GM18873 (cell line): Measurements from ENCODE around the gene STK11.

Experiments
- ATAC-seq: cut with Tn5 transposase; IDR thresholded peaks from one replicate; pipeline ENCODE4 v1.9.1; 2021; ENCODE audit warnings: mild to moderate bottlenecking, moderate library complexity, moderate number of reproducible peaks; ENCODE audit not compliant: unreplicated experiment, low FRiP score

The STK11 gene

DNA sequence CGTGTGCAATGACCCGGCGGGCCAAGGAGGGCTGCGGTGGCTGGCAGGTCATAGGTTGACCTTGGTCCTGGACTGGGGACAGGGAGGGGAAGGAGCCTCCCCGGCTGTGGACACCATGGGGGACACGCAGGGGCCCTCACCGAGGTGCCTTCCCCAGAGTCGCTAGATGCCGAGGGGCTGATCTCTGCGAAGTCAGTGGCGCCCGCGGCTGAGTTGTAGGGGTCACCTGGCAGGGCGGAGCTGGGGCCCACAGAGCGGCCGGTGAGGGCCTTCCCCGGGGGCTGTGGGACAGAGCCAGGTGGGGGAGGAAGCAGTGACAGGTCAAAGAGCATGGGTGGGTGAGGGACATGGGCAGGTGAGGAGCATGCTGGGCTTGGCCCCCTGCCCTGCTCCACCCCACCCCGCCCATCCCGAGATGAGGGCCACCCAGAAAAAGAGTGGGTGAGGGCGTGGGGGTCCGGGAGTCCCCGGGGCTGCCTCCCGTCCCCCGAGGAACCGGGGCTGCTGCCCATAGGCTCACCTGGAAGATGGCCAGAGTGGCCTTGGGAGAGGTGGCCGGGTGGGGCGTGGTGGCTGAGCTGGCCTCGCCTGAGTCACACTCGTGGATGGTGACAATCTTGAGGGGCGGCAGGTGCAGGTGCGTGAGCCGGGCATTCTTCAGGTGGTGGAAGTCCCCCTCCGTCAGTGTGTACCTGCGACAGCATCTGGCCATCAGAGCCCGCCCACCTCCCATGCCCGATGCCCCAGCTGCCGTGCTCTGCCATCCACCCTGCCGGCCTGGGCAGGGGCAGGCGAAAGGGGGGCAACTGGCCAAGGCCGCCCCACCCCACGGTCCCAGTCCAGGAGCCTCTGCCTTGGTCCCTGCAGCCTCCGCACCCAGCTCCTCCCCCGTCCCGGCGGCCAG, 28.7 kb downstream of the STK11 start:
- ATAC-seq = no peak

DNA sequence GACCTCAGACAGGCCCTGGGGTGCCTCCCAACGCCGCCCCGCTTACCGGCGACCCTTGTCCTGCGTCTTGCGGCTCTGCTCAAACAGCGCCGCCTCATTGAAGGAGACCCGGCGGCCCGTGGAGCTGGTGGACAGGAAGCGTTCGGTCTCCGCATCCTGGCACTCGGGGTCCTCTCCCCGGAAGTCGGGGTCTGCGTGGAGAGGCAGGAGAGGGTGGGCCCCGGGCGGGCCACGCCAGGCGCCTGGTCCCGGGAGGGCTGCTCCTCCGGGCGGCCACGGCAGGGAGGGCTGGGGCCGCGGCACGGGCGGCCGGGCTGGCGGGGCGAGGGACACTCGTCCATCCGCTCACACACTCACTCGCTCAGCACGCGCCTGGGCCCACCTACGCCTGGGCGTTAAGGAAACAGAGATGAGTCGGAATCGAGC, 29.4 kb downstream of the STK11 start:
- no peak for ATAC-seq

DNA sequence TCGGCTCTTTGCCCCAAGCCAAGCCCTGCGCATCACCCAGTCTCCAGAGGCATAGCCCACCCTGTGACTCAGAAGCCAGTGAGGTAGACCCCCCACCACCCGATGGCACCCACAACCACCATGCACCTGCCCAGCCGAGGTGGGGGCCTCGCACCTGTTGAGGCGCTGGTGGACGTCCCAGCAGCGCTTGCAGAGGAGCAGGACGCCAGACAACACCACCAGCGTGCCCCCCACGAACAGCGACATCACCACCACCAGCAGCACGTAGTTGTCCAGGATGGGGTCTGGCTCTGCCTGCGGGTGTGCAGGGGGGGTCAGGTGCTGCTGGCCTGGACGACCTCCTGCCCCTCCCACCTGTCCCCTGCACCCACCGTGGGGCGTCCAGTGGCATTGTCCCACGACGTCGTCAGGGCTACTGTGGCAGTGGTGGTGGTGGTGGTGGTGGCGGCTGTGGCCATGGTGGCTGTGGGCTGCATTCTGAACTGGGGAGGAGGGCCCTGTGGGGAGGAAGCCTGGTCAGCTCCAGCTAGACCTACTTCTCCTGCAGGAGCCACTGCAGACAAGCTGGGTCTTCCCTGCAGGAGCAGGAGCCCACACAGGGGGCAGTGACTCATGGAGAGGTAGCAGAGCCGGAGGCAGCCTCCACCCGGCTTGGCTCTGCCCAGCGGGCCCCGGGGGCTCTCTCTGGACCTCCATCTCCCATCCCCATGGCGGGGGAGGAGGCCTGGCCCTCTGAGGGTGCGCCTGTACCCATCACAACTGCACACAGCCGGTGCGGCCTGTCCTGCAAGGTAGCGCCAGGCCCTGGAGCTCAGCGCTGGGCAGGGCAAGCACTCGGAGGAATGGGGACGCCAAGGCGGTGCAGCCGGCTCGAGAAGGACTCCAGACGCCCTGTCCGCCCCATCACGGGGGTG, 30.3 kb downstream of the STK11 start:
- ATAC-seq = no peak

DNA sequence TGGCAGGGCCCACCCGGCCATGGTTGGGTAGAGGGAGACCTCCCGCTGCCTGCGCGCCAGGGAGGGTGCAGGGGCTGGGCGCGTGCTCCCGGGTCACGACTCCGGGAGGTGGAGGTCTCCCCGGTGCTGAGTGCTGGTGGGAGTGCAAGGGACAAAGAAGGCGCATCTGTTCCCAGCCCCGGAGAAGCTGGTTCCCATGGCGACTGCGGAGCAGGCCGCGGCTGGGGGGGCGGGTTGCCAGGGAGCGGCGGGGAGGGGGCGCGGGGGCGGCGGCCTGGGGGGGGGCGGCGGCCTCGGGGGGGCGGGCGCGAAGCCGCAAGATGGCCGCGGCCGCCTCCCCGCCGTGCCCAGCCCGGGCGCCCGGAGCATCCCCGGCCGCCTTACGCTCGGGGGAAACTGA, 31.0 kb downstream of the STK11 start:
- ATAC-seq = no peak

DNA sequence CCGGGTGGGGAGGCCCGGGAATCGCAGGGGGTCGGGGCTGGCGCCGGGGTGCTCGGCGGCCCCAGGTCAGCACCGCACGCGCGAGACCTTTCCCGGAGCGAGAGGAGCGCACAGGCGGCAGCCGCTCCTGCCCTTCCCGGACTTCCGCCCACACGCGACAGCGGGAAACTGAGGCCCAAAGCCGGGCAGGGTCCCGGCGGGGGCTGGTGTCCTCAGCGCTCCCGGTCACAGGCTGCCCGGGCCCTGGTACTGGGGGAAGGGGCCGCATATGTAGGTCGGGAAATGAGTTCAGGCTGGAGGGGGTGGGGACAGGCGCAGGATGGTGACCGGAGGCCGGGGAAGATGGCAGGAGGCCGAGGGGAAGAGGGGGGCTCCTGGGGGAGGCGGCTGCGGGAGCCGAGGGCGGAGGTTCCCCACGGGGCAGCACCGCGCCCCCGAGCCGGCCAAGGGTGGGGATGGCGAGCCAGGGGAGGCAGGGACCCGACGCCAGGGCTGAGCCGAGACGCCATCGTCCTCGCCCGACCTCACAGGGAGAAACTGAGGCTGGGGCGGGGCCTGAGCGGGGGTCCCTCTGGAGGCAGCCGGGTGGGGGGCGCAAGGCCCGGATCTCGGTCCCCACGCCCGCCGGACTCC, 31.6 kb downstream of the STK11 start:
- no peak for ATAC-seq

DNA sequence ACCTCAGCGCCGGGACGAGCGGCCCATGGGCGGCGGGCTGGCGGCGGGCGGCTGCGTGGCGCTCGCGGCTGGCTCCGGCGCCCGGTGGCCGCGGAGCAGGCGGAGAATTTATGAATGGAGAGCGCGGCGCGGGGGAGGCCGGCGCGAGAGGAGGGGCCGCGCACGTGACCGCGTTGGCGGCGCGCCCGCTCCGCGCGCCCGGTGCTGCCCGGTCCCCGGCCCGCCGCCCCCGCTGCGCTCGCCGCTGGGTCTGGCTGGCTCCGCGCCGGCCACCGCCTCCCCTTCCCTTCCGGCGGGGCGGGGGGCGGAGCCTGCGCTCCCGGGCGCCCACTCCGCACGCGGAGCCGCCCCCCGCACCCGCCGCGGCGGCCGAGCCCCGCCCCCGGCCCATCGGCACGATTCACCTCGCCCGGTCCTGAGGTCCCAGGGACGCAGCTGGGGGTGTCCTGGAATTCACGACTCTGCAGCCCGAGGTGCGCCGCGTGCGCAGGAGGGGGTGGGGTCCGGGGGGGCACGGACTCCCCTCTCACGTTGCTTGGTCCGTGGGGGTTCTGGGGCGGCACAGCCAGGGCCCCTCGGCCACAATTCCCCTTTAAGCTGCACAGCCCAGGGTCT, 32.3 kb downstream of the STK11 start, which contains the start of gene CBARP:
Gene CBARP, minus strand, starts transcription at position 252 of the 615 bp plus-strand sequence. CDS start 1,905 bp downstream, outside the sequence.
- no peak for ATAC-seq

DNA sequence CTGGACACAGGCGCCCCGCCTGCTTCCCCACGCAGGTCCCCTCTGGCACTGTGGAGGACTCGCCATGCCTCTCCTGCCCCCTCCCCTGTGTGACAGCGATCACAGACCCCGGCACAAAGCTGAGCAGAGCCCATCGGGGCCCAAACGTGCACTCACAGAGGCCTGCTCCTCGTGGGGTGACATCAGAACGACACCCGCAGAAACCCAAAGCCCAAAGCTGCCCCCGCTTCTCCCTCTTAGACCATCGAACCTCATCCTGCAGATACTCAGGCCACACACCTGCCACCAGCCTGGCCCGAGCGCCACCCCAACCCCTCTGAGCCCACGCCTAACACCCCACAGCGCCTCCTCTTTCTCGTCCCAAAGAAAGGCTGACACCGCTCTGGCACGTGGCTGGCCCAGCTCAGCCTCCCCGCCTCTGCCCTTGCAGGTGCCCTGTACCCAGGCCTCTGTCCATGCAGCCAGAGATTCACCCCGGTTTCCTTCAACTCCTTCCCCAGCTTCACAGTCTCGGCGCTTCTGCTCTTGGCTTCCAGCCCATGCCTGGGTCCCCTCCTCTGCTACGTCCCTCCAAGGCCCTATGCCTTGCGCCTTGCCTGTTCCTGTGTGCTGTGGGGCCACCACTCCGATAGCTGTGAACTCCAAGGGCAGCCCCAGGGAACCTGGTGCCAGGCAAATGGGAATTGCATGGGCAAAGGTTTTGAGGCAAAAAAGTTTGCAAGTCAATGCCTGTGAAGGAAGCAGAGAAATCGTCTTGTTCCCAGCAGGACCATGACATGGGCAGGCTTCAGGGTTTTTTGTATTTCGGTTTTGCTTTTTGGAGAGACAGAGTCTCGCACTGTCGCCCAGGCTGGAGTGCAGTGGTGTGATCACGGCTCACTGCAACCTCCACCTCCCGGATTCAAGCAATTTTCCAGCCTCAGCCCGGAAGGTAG, 33.1 kb downstream of the STK11 start:
- no peak for ATAC-seq

DNA sequence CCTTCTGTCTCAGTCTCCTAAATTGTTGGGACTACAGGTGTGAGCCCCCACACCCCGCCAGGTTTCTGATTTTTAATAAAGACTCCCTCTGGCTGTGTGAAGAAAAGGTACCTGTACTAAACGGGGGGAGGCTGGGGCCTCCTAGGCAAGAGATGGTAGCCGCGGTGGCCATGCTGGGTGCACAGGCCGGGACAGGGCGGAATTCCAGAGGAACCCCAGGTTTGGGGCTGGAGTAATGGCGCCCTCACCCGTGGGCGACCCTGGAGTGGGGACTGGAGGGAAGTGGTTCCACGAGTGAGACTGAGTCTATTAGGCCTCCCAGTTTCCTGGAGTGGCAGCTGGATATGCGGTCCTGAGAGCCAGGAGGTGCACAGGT, 33.8 kb downstream of the STK11 start:
- ATAC-seq = no peak

DNA sequence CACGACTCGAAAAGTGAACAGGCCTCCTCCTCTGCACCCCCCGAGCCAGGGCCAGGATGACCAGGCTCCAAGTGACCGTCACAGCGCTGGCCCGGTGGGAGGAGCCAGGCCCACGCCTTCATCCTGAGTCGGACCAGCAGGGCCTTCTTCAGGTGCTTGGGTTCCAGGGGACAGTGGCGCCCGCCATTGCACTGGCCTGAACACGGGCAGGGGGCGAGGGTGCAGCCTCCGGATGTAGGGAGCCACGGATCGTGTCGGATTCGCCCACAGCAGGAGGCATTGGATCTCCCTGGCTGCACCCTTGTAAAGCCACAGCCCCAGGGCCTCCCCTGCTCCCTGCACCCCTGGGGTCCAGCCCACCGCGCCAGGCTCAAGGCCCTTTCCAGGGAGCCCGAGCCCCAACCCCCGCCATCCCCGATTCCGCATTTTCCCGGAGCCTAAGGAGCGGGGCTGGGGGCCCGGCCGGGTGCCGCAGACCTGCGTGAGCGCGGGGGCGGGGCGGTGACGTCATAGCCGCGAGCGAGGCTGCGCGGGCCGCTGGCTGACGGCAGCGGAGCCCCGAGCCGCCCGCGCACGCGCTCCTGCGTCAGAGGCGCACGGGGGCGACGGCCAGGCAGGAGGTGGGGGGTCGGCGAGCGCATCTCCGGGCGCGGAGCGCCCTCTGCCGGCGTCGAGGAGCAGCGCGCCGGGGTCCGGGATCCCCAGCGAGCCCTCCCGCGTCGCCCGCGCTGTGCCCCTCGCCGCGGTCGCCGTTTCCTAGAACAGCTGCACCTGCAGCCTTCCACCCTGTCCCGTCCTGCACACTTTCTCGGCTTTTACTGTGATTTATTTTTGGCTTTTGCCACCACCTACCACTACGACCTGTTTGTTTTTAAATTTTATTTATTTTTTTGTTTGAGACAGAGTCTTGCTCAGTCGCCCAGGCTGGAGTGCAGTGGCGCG, 34.5 kb downstream of the STK11 start:
- no peak for ATAC-seq

DNA sequence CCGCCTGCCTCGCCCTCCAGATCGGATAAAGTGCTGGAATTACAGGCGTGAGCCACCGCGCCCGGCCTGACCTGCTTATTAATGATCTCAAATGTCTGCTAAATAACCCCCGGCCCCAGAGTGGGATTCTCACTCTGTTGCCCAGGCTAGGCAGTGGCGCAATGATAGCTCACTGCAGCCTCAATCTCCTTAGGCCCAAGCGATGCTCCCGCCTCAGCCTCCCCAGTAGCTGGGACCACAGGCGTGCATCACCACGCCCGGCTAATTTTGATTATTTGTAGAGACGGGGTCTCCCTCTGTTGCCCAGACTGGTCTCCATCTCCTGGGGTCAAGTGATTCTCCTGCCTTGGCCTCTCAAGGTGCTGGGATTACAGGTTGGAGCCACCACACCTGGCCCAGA, 35.3 kb downstream of the STK11 start:
- no peak for ATAC-seq

DNA sequence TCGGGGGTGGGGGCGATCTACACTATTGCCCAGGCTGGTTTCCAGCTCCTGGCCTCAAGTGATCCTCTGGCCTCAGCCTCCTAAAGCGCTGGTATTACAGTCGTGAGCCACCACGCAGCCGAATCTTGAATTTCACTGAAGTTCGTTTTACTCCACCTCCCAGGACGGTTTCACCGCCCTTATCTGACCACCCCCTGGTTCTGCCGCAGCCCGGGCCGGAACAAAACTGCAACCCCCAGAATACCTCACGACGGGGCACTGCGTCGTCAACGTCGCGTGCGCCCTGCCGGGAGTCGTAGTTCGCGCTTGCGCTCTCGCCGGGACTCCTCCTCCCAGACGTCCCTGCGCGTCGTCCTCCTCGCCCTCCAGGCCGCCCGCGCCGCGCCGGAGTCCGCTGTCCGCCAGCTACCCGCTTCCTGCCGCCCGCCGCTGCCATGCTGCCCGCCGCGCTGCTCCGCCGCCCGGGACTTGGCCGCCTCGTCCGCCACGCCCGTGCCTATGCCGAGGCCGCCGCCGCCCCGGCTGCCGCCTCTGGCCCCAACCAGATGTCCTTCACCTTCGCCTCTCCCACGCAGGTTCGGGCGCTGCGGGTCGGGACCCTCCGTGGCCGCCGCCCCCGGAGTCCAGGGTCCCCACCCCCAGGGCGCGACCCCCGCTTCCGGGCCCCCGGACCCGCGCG, 36.0 kb downstream of the STK11 start, which contains the start of gene ATP5F1D:
Gene ATP5F1D, plus strand, starts transcription at position 335 of the 679 bp plus-strand sequence. Its CDS starts 100 bp downstream, at position 435.
- peak; percentile 42 for ATAC-seq

DNA sequence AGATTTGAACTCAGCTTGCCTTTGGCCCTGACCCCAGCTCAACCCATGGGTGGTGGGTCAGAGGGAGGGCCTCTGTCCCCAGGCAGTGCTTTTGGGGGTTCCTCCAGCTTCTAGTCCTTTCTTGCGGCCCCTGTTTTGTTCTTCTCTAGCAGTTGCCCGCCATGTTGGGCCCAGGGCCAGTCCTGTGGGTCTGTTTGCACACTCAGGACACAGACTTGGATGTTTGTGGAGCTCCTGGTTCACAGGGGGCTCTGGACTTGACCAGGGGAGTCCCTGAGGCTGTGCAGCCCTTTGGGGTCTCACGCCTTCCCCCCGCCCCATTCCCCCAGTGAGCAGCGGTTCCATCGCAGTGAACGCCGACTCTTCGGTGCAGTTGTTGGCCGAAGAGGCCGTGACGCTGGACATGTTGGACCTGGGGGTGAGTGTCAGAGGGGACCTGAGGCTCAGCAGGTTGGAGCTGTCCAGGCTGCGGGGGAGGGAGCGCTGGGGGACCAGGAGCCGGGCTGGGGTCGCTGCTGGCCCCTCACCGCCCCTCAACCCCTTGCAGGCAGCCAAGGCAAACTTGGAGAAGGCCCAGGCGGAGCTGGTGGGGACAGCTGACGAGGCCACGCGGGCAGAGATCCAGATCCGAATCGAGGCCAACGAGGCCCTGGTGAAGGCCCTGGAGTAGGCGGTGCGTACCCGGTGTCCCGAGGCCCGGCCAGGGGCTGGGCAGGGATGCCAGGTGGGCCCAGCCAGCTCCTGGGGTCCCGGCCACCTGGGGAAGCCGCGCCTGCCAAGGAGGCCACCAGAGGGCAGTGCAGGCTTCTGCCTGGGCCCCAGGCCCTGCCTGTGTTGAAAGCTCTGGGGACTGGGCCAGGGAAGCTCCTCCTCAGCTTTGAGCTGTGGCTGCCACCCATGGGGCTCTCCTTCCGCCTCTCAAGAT, 38.5 kb downstream of the STK11 start:
- no peak for ATAC-seq

DNA sequence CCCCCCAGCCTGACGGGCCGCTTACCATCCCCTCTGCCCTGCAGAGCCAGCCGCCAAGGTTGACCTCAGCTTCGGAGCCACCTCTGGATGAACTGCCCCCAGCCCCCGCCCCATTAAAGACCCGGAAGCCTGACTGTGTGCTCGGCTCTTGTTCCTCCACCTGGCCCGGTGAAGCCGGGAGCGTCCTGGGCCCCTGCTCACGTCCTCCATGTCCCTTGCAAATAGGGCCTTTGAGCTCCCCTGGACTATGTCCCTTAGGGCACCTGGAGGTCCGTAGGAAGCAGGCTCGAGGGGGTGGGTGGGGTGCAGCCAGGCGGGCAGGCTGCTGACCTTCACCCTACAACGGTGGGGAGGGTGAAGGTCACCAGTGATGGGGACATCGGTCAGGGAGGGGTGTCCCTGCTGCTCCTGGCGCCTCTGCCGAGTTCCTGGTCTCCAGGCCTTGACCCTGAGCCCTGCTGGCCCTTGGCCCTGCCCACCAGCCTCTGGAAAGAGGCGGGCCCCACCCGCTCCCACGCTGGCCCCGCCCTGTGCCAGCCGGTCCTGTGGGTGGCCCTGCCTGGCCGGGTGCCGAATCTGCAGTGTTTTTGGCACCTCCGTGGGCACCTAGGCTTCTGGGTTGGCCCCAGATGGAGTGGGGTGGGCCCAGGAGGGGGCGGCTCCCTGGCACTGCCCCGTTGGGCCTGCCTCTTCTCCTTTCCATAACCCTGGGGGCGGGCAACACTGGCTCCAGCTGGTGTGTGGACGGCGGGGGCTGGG, 39.3 kb downstream of the STK11 start:
- no peak for ATAC-seq

DNA sequence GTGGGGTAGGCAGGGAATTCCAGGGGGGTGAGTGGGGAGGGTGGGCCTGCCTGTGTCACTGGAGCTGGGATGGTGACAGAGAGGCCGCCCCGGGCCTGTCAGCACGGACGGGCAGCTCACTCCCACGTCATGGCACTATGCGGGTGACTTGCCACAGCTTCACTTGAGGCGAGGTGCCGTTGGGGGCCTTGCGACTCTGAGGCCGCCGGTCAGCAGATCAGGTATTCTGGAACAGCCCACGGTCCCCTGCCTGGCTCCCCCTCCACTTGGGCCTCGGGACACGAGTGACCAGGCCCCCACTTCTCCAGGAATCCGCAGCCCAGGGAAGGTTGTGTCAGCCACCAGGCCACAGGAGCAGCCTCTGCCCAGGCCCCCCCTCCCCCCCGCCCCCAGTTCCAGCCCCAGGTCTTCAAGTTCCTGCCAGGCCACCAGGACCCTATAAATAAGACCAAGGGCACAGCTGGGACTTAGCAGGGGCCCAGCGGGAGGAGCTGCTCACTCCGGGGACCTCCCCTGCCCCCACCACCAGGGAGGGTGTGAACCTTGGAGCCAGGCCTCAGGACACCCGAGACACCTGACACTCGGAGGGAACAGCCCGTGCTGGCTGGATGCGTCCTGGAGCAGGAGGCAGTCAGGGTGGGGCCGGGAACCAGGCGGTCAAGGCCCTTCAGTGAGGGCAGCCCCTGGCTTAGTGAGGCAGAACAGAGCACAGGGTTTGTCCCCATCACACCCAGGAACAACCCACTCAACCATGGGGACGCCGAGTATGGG, 40.1 kb downstream of the STK11 start:
- no peak for ATAC-seq
